NCI-H1930 (cell line): ENCODE measurements around the gene ZMAT5.

ENCODE experiments used
- DNase-seq, 2 experiments: peaks; one replicate each; lab custom pipeline; 2025; lab: John Stamatoyannopoulos, UW

ZMAT5 gene

DNA sequence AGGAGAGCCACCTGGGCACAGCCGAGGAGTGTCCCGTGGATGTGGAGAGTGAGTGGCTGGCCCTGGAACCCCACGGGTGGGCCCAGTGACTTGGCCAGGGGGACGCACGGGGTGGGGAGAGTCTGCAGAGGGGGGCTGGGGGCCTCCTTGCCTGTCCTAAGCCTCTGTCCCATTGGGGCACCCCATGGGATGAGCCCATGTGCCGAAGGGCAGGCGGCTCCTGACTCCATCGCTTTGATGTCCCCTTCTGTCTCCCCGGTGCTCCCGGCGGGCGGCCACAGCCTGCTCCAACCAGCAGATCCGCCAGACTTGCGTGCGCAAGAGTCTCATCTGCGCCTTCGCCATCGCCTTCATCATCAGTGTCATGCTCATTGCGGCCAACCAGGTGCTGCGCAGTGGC lies 37.6 kb downstream of the ZMAT5 start:
- no peak for DNase-seq

DNA sequence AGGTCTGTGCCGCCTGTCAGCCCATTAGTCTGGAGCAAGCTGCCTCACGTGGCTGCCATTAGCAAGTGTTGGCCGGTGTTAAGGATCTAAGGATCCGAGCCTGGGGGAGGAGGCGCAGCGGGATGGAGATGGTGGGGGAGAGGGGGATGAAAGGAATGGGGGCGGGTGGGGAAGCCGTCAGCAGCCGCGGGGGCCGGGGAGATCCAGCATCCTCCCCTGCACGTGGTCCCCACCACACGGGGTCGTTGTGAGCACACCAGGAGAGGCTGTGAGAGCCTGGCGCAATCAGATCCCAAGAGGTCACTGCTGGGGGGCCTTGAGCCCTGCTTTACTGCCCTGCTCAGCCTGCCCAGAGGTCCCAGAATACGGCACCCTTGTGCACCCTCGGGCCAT lies 39.7 kb downstream of the ZMAT5 start:
- no peak for DNase-seq

- DNase-seq: no peak
Measured at GRCh38 chr22:29726512-29727130, 40.2 kb downstream of the ZMAT5 start.

- no peak for DNase-seq
Measured at GRCh38 chr22:29726106-29726505, 40.7 kb downstream of the ZMAT5 start.

- DNase-seq: no peak
Measured at GRCh38 chr22:29724843-29725242, 42.0 kb downstream of the ZMAT5 start.

DNA sequence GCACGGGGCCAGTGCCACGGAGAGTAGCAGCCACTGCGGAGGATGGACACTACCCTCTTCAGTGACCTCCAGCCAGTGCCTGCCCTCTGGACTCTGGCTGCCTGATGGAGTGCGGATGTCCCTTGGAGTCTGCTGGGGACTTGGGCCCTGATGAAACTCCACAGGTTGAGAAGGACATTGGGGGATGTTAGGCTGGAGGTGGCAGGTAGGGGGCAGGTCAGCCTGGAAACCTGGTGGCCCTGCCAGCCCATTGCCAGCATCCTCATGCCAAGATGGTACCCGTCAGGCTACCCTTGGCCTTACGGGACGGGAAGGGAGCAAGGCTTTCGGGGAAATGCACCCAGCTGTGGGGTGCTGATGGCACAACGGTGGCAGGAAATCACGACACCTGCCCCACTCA lies 43.0 kb downstream of the ZMAT5 start:
- DNase-seq: no peak

GRCh38 chr22:29722587-29722986 lies 44.2 kb downstream of the ZMAT5 start:
- DNase-seq: no peak

DNA sequence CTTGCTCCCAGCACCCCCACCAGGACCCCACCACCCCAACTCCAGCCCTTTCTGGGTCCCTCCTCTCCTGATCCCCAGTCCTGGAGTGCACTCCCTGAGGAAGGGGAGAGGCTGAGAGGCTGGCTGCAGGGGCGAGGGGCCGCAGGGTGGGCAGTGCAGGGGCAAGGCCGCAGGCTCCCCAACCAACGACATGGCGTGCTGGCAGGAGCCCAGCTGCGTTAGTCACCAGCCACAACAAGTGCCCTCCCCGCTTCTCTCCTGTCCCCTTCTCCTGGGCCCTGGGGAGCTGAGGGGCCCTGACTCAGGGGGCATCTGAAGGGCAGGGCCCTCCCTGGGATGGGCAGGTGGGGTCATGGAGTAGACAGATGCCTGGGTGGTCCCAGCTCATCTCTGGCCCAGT lies 44.7 kb downstream of the ZMAT5 start:
- no peak for DNase-seq

GRCh38 chr22:29720811-29721323 lies 45.9 kb downstream of the ZMAT5 start:
- no peak for DNase-seq

DNA sequence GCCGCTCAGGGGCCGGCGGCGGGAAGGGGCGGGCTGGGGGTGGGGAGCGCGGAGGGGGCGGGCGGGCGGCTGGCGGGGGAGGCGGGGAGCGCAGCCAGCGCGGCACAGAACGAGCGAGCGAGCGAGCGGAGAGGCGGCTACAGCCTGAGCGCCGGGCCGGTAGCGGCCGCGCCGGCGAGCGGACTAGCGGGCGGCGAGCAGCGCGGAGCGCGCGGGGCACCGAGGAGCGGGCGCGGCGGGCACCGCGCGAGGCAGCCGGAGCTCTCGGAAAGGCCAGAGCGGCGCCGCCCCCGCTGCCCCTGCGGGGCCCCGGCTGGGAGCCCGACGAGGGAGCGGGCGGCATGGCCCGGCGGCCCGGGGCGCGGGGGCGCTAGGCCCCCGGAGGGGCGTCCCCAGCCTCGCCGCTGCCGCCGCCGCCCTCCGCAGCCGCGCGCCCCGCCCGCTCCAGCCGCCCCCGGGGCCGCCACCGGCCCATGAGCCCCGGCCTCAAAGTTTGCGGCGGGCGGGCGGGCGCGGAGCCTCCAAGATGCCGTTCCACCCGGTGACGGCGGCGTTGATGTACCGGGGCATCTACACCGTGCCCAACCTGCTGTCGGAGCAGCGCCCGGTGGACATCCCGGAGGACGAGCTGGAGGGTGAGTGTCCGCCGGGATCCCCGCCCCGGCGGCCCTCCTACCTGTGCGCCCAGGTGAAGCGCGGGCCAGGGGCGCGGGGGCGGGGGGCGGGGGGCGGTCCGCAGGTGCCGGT lies 46.7 kb downstream of the ZMAT5 start, which contains the start of gene CABP7:
TSS of gene CABP7 (plus strand) at position 105 of the 747 bp plus-strand sequence. CDS start at position 527, 422 bp downstream.
- DNase-seq: no peak

DNA sequence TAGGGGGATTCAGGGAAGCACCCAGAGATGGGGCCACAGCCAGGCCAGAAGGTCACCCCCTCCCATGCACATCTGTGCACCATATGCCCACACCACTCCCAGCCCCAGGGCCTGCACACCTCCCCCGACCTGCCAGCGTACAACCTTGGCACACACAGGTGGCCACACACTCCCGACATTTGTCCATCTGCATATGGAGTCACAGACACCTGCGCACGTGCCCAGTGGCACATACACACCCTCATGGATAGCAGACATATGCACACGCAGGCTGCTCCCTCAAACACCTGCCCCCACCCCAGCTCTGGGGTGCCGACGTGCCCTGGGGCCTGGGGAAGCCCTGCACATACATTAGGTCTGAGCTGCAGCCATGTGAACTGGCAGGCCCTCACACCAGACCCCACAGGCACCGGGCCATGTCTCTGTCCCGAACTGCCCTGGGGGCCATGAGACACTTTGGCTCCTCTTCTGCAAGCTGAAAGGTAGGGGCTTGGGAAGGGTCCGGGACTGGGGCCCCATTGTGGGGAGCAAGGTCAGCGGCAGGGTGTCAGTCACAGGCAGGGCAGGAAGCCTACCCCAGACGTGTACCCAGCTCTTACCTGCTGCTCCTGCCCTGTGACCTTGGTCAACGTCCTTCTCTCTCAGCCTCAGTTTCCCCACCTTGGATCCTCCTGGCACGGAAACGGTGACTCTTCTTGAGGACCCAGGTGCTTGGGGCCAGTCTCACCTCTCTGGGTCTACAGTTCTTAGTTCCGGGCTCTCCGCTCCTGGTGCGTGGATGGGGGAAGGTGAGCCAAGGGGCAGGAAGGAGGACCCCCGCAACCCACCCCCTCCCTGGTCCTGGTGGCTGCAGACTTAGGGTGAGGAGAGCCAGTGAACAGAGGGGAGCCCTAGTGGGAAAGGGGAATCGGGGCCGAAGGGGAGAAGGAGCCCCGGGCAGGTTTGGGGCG lies 47.6 kb downstream of the ZMAT5 start:
- DNase-seq: no peak

- DNase-seq: no peak
Measured at GRCh38 chr22:29717789-29718188, 49.0 kb downstream of the ZMAT5 start.

- DNase-seq: no peak
Measured at GRCh38 chr22:29716814-29717545, 49.8 kb downstream of the ZMAT5 start.

DNA sequence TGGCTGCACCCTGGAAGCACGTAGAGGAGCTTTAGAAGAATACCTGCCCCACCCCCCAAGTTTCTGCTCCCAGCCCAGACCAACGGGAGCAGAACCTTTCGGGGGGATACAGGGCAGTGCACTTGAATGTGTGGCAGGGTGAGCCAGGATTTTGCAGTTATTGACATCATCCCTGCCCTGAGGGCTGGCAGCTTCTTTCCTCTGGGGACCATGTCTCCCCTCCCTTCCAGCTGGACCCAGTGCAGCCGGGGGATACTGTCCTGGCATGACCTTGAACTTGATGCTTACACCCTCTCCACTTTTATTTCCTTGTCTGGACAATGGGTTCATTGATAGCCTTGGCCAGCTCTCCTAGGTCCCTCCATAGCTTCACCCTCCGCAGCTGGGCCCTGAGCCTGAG lies 51.1 kb downstream of the ZMAT5 start:
- no peak for DNase-seq

DNA sequence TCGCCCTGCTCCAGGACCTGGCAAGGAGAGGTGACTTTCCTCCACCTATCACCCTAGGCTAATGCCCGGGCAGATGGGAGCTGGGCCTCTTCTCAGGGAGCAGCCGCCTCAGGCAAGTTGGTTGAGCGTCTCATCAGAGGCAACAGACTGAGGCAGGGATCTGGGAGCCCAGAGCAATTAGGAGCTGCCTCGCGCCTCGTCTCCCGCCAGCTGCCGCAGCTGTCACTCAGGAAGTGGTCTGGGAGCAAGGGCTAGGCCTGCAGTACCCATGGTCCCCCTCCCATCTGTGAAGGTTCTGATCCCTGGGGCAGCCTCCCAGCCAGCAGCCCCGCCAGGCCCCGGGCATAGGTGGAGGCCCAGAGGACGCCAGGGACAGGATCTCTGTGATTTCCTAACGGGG lies 51.6 kb downstream of the ZMAT5 start:
- DNase-seq: no peak

DNA sequence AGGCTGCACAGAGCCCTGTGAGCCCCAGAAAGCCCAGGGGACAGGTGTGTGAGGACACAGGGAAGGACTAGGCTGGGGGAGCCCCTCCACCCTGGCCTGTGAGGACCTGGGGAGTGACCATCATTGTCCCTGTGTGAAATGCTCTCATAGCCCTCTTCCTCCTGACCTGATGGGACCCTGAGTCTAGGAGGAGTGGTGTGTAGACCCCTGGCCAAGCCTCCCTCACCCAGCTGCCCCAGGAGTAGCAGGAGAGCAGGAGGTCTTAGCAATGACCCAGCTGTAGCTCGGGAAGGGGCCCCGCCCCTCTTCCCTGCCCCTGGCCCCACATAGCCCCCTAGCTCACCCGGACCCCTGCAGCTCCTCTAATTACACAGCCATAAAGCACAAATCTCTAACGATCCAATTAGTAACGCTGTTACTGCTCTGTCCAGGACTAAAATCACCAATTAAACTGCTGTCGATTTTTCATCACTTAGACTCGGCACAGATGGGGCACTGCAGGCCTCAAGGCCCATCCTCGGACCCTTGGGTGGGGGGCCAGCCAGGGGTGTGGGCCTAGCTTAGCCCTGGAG lies 53.6 kb downstream of the ZMAT5 start:
- DNase-seq: no peak

DNA sequence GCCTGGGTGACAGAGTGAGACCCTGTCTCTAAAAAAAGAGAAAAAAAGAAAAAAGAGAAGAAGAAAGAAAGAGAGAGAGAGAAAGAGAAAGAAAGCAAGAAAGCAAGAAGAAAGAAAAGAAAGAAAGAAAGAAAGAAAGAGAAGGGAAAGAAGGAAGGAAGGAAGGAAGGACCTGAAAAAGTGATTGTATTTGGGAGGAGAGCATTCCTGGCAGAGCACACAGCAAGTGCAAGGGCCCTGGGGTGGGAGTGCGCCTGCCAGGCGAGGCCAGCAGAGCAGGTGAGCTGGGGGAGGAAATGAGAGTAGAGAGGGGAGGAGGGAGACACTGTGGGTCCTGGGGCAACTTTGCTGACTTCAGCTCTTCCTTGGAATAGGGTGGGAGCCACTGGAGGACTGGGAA lies 54.7 kb downstream of the ZMAT5 start:
- DNase-seq: no peak

DNA sequence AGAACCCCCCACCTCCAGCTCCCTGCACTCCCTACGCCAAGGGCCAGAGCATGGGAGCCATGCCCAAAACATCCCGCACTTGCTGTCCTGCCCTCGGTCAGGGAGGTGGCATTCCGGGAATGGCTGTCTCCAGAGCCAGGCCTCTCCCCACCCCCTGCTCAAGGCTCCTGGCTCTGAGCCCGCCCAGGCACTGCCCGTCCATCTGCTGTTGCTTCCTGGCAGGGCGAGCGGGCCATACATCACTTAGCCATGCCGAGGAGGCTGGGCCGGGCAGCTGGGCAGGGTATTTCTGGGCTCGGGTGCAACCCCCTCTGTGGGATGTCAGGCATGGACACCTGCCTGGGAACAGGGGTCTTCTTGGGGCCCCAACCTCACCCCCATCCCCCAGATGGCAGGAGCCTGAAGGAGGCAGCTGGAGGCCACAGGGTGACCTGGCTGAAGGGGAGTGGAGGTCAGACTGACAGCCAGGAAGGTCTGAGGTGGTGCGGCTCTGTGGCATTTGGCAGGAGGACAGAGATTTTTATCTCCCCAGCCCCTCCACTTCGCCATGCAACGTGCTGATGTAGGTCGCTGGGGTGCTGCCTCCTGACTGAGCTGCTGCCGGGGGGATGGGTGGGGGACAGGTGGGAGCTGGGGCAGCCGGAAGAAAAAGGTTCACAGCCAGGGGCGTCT lies 55.7 kb downstream of the ZMAT5 start:
- DNase-seq: no peak

GRCh38 chr22:29710193-29710592 lies 56.6 kb downstream of the ZMAT5 start:
- DNase-seq: no peak

- DNase-seq: no peak
Measured at GRCh38 chr22:29707471-29707870, 59.3 kb downstream of the ZMAT5 start.

DNA sequence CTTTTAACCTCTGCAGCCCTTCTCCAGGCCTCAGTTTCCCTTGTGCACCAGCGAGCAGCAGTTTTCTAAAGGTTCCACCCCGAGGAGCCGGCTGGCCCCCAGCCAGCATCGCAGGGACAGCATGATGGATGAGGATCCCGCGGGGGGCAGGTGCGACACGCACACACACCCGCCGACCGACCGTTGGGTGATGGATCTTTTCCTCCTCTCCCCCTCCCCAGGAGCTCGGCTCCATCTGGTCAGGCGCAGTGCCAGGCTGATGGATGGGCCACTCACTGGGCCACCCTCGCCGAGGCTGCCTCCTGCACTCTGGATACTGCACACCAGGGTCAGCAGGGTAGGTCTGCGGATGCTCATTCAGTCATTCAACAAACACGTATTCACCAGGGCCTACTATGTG lies 59.8 kb downstream of the ZMAT5 start:
- no peak for DNase-seq
